ENCODE results near the gene IL1RAP.

Gene IL1RAP

GRCh38 chr3:190534386-190534785 is 20.5 kb downstream of the IL1RAP start:
- intact Hi-C loops (cut with DNase I), result no loop called here

GRCh38 chr3:190534986-190535385 is 21.1 kb downstream of the IL1RAP start:
- intact Hi-C loops (cut with DNase I), result no loop called here

More at GRCh38 chr3:190534386-190534785, 20.5 kb downstream of the IL1RAP start:
- DNase-seq, result no peak

GRCh38 chr3:190537146-190537545 is 23.3 kb downstream of the IL1RAP start:
- DNase-seq, result no peak
- intact Hi-C loops (cut with DNase I), result no loop called here

More at GRCh38 chr3:190534986-190535385, 21.1 kb downstream of the IL1RAP start:
- no peak for DNase-seq

- DNase-seq, result no peak
- intact Hi-C loops (cut with DNase I), result no loop called here
Observed at GRCh38 chr3:190538288-190538687, 24.4 kb downstream of the IL1RAP start.

GRCh38 chr3:190539526-190539925 is 25.6 kb downstream of the IL1RAP start:
- DNase-seq, result no peak
- intact Hi-C loops (cut with DNase I), result no loop called here

- DNase-seq, result no peak
- intact Hi-C loops (cut with DNase I), result no loop called here
Observed at GRCh38 chr3:190541008-190541407, 27.1 kb downstream of the IL1RAP start.

GRCh38 chr3:190541560-190541959 is 27.7 kb downstream of the IL1RAP start:
- intact Hi-C loops (cut with DNase I), result no loop called here
- no peak for DNase-seq

GRCh38 chr3:190542846-190543245 is 29.0 kb downstream of the IL1RAP start:
- intact Hi-C loops (cut with DNase I), result no loop called here
- no peak for DNase-seq

- intact Hi-C loops (cut with DNase I), result no loop called here
- no peak for DNase-seq
Observed at GRCh38 chr3:190543671-190544070, 29.8 kb downstream of the IL1RAP start.

- no peak for DNase-seq
- intact Hi-C loops (cut with DNase I), result no loop called here
Observed at GRCh38 chr3:190545191-190545590, 31.3 kb downstream of the IL1RAP start.

GRCh38 chr3:190546881-190547510 is 33.1 kb downstream of the IL1RAP start:
- no peak for DNase-seq
- intact Hi-C loops (cut with DNase I), result no loop called here

GRCh38 chr3:190548031-190548656 is 34.3 kb downstream of the IL1RAP start:
- DNase-seq, result no peak
- intact Hi-C loops (cut with DNase I), result no loop called here

- intact Hi-C loops (cut with DNase I), result no loop called here
Observed at GRCh38 chr3:190552021-190552420, 38.1 kb downstream of the IL1RAP start.

GRCh38 chr3:190552969-190553759 is 39.3 kb downstream of the IL1RAP start:
- DNase-seq, result no peak

More at GRCh38 chr3:190552021-190552420, 38.1 kb downstream of the IL1RAP start:
- no peak for DNase-seq

GRCh38 chr3:190554197-190554596 is 40.3 kb downstream of the IL1RAP start:
- intact Hi-C loops (cut with DNase I), result no loop called here
- DNase-seq, result no peak

More at GRCh38 chr3:190552969-190553759, 39.3 kb downstream of the IL1RAP start:
- intact Hi-C loops (cut with DNase I), result no loop called here

GRCh38 chr3:190556351-190556750 is 42.5 kb downstream of the IL1RAP start:
- no peak for DNase-seq
- intact Hi-C loops (cut with DNase I), result no loop called here

- no peak for DNase-seq
- intact Hi-C loops (cut with DNase I), result no loop called here
Observed at GRCh38 chr3:190557296-190557695, 43.4 kb downstream of the IL1RAP start.

GRCh38 chr3:190558316-190558715 is 44.4 kb downstream of the IL1RAP start:
- no peak for DNase-seq
- intact Hi-C loops (cut with DNase I), result no loop called here

GRCh38 chr3:190558796-190559195 is 44.9 kb downstream of the IL1RAP start:
- intact Hi-C loops (cut with DNase I), result no loop called here
- DNase-seq, result no peak
